Measurements from ENCODE around the gene PWWP2B. TPM values are rescaled to one million over a fixed set of nuclear protein-coding genes. Genes with fewer than 3 reads are reported as not detected.

Gene PWWP2B
- total and polyA plus RNA-seq, 2 experiments from 2014 or later = 0.66 to 5.8 TPM

DNA sequence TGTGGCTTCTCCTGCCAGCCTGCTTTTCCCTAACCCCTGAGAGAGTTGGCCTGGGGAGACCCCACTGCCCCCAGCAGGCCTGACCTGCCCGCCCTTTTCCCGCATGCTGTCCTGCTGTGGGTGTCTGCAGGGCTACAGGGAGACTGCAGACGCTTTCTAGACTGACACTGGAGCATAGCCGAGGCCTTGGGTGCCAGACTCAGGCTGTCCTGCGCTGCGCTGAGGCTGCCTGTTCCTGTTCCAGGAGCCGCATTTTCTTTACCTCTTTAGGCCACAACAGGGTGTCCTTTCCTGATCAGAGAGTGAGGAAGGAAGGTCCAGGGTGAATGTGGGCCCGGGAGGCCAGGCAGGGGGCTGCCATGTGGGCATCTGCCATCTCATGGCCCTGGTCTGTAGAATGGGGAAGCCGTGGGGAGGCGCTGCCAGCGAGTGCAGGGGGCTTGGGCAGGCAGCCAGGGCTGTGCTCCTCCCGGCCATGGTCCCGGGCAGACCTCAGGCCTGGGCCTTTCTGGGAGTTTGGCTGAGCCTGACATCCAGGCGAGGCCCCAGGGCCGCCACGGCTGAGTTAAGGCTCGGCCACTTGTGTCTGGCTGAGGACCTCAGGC lies 3.6 kb downstream of the PWWP2B start:
- no peak overlapping the region for H3K4me3 ChIP-seq
- no peak for DNase-seq
- no peak for TF ChIP-seq EZH2phosphoT487 (IDR thresholded peaks at IDR 0.05; ENCODE audit: insufficient read depth, low read depth)
- H3K4me2 ChIP-seq (ENCODE audit: unreplicated experiment) = no peak overlapping the region
- H3F3A ChIP-seq (ENCODE audit: insufficient read depth) = no peaks in the 10 kb centered on the region
- no peaks in the 10 kb centered on the region for H4K20me1 ChIP-seq (ENCODE audit: insufficient read depth)
- WGBS, 2 experiments (ENCODE audit: low coverage in 1 of 2, low lambda C conversion rate in 2 of 2, missing lambda C conversion rate in 2 of 2) = 74 to 84% methylated on average over 13 to 14 of the region's 17 CpGs
- H3K9ac ChIP-seq = no peak overlapping the region
- H3K79me2 ChIP-seq (ENCODE audit: insufficient read depth) = no peaks in the 10 kb centered on the region
- in situ Hi-C loops (cut with MboI) = no loop called here
- H3K4me1 ChIP-seq (ENCODE audit: insufficient read depth) = peaks cover 7% of the 10 kb centered on the region
- no peak overlapping the region for H3K27ac ChIP-seq
- no peak overlapping the region for H2AFZ ChIP-seq
- no peaks in the 10 kb centered on the region for H3K36me3 ChIP-seq (ENCODE audit: low read depth)
- H3K9me3 ChIP-seq (ENCODE audit: low read depth) = no peaks in the 10 kb centered on the region
- no peaks in the 10 kb centered on the region for H3K9me2 ChIP-seq (ENCODE audit: insufficient read depth)
- H3K27me3 ChIP-seq (replicated peaks; ENCODE audit: insufficient read depth) = no peaks in the 10 kb centered on the region

DNA sequence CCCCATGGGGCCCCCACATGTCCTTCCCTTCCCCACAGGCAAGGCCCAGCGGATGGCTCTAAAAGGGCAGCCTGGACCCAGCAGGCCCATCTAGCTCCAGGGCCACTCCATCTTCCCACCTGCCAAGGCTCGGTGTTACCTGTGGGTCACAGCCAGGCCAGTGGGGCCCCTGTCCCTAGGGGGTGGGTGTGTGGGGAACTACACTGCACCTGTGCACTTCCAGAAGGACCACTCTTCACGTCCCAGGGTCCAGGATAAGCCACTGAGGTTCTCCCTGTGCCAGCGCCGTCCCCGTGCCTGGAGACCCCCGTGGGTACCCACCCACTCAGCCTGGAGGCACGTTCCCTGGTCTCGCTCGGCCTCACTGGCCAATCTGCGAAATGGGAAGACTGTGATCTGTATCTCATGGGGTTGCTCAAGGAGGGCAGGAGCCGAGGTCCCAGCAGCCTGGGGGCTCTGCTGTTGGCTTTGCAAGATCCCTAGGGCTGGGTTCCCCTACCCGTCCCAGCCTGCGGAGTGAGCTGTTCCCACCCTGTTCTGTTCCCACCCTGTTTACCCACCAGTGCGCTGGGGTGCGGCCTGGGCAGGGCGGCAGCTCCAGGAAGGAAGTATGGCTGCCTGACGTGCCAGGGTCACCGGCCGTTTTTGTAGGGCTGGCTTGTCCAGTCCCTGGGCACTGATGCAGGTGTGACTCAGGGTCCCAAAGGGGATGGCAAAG lies 4.6 kb downstream of the PWWP2B start:
- no peaks in the 10 kb centered on the region for H3K9me2 ChIP-seq (ENCODE audit: insufficient read depth)
- no peak for TF ChIP-seq EZH2 (IDR thresholded peaks at IDR 0.05; ENCODE audit: insufficient read depth, poor library complexity, severe bottlenecking)
- TF ChIP-seq EZH2phosphoT487 (IDR thresholded peaks at IDR 0.05; ENCODE audit: insufficient read depth, low read depth) = no peak
- no peaks in the 10 kb centered on the region for H3K79me2 ChIP-seq (ENCODE audit: insufficient read depth)
- no peaks in the 10 kb centered on the region for H3K36me3 ChIP-seq (ENCODE audit: low read depth)
- no peak for DNase-seq
- H3K4me2 ChIP-seq (ENCODE audit: unreplicated experiment) = no peak overlapping the region
- H3K4me3 ChIP-seq = no peak overlapping the region
- no peaks in the 10 kb centered on the region for H3F3A ChIP-seq (ENCODE audit: insufficient read depth)
- in situ Hi-C loops (cut with MboI) = no loop called here
- no peak overlapping the region for H2AFZ ChIP-seq
- no peak overlapping the region for H3K27ac ChIP-seq
- no peak overlapping the region for H3K9ac ChIP-seq
- H4K20me1 ChIP-seq (ENCODE audit: insufficient read depth) = no peaks in the 10 kb centered on the region
- 82 to 84% methylated on average over 20 of the region's 20 CpGs for WGBS, 2 experiments (ENCODE audit: low coverage in 1 of 2, low lambda C conversion rate in 2 of 2, missing lambda C conversion rate in 2 of 2)
- H3K9me3 ChIP-seq (ENCODE audit: low read depth) = no peaks in the 10 kb centered on the region
- no peaks in the 10 kb centered on the region for H3K27me3 ChIP-seq (replicated peaks; ENCODE audit: insufficient read depth)
- H3K4me1 ChIP-seq (ENCODE audit: insufficient read depth) = peaks cover 7% of the 10 kb centered on the region

DNA sequence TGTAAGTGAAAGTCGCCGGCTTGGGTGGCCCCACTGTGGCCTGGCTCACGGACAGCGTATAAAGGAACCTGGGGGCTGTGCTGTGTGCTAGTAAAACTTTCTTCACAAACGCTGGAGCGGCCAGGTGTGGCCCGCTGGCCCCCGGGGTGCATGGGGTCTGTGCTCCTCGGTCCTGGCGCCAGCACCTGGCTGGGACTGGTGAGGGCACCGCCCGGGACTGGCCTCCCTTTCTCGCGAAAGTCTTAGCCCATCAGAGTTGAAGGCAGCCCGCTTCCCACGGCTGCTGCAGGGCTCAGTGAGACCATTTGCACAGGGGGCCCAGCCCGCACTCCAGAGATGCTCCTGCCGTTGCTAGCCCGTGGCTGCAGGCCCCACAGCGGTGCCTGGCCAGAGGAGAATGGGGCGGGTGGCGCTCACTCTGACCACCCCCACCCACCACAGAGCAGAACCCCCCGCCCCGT lies 5.8 kb downstream of the PWWP2B start:
- Histone ChIP-seq H3K36me3 (ENCODE audit: low read depth) (no peaks in the 10 kb centered on the region), H3K27ac (no peak overlapping the region), H4K20me1 (ENCODE audit: insufficient read depth) (no peaks in the 10 kb centered on the region), H3K9me3 (ENCODE audit: low read depth) (no peaks in the 10 kb centered on the region), H3F3A (ENCODE audit: insufficient read depth) (no peaks in the 10 kb centered on the region), H3K79me2 (ENCODE audit: insufficient read depth) (no peaks in the 10 kb centered on the region), H3K9ac (no peak overlapping the region), H3K4me1 (ENCODE audit: insufficient read depth) (peaks cover 6% of the 10 kb centered on the region), H3K4me2 (ENCODE audit: unreplicated experiment) (no peak overlapping the region), H3K27me3 (replicated peaks; ENCODE audit: insufficient read depth) (no peaks in the 10 kb centered on the region), H3K4me3 (no peak overlapping the region), H3K9me2 (ENCODE audit: insufficient read depth) (no peaks in the 10 kb centered on the region), H2AFZ (no peak overlapping the region)
- 77 to 85% methylated on average over 18 to 23 of the region's 24 CpGs for WGBS, 2 experiments (ENCODE audit: low coverage in 1 of 2, low lambda C conversion rate in 2 of 2, missing lambda C conversion rate in 2 of 2)
- in situ Hi-C loops (cut with MboI) = no loop called here
- TF ChIP-seq EZH2 (IDR thresholded peaks at IDR 0.05; ENCODE audit: insufficient read depth, poor library complexity, severe bottlenecking) (no peak), EZH2phosphoT487 (IDR thresholded peaks at IDR 0.05; ENCODE audit: insufficient read depth, low read depth) (no peak)
- DNase-seq = no peak

DNA sequence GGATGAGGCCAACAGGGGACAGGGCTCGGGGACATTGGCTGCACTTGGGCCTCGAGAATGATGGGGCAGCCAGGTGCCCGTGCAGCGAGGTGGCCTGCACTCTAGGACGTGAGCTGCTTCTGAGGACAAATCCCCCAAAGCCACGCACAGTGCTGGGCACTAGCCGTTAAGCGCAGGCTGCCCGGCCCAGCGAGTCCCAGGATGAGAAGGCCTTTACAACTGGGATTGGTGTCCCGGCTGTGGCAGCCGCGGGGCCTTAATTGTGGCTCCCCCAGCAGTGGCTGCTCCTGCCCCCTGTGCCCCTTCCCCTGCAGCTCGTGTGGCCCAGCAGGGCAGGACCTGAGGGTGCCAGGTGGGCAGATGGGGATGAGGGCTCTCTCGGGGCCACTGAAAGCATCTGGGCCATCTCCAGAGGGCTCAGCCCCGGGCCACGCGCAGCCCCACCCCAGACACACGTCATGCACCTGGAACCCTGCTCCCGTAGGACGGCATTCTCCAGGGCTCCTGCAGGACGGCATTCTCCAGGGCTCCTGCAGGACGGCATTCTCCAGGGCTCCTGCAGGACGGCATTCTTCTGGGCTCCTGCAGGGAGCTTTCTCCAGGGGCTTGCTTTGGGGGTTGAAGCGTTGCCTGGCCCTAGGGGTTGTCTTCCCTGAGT lies 6.6 kb downstream of the PWWP2B start:
- no peaks in the 10 kb centered on the region; the same call in 1 of the 2 replicates for H3K4me1 ChIP-seq (ENCODE audit: insufficient read depth)
- no peaks in the 10 kb centered on the region for H3K9me2 ChIP-seq (ENCODE audit: insufficient read depth)
- H3K4me3 ChIP-seq = no peak overlapping the region
- no peak overlapping the region for H3K27ac ChIP-seq
- H3K79me2 ChIP-seq (ENCODE audit: insufficient read depth) = no peaks in the 10 kb centered on the region
- no peak overlapping the region for H3K9ac ChIP-seq
- WGBS, 2 experiments (ENCODE audit: low coverage in 1 of 2, low lambda C conversion rate in 2 of 2, missing lambda C conversion rate in 2 of 2) = 85 to 88% methylated on average over 23 to 25 of the region's 25 CpGs
- no peak overlapping the region for H2AFZ ChIP-seq
- no peak overlapping the region for H3K4me2 ChIP-seq (ENCODE audit: unreplicated experiment)
- TF ChIP-seq EZH2phosphoT487 (IDR thresholded peaks at IDR 0.05; ENCODE audit: insufficient read depth, low read depth) (no peak), EZH2 (IDR thresholded peaks at IDR 0.05; ENCODE audit: insufficient read depth, poor library complexity, severe bottlenecking) (no peak)
- H4K20me1 ChIP-seq (ENCODE audit: insufficient read depth) = no peaks in the 10 kb centered on the region
- no peaks in the 10 kb centered on the region for H3K27me3 ChIP-seq (replicated peaks; ENCODE audit: insufficient read depth)
- in situ Hi-C loops (cut with MboI) = no loop called here
- H3F3A ChIP-seq (ENCODE audit: insufficient read depth) = no peaks in the 10 kb centered on the region
- no peaks in the 10 kb centered on the region for H3K36me3 ChIP-seq (ENCODE audit: low read depth)
- no peaks in the 10 kb centered on the region for H3K9me3 ChIP-seq (ENCODE audit: low read depth)
- DNase-seq = no peak
